Measurements from ENCODE around the gene NAALAD2. TPM values are rescaled to one million over a fixed set of nuclear protein-coding genes. Genes with fewer than 3 reads are reported as not detected.

NAALAD2 gene
- total and polyA plus RNA-seq, 2 experiments from 2014 or later: 3.4 to 4.3 TPM

DNA sequence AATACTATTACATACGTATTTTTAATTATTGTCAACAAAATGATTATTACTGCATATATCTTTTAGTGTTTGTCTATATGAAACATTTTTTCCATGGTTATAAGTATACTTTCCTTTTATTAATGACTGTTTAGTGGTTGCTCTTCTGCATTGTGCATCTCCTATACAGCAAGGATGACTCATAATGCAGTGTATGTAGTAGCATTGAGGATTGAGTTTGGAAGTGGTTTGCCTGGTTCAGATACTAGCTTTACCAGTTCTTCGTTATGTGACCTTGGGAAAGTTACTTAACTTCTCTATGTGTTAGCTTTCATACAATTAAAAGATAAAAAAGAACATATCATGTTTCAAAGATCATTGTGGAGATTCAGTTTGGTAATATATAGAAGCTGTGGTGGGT lies 44.3 kb downstream of the NAALAD2 start (continued):
- TF ChIP-seq ZNF462 (CRISPR knock-in tag; IDR thresholded peaks at IDR 0.05): no peak
- TF ChIP-seq EZH2 (IDR thresholded peaks at IDR 0.05; ENCODE audit: low read depth, unreplicated experiment): no peak
- TF ChIP-seq ETS1 (IDR thresholded peaks at IDR 0.05): no peak
- no peak for TF ChIP-seq ZNF114 (CRISPR knock-in tag; IDR thresholded peaks at IDR 0.05)
- no peak for TF ChIP-seq JUNB (IDR thresholded peaks at IDR 0.05; ENCODE audit: unreplicated experiment)

GRCh38 chr11:90179923-90180322 lies 45.5 kb downstream of the NAALAD2 start:
- H3K27ac Mint-ChIP-seq: no peak overlapping the region
- H3F3A ChIP-seq (replicated peaks; ENCODE audit: low read depth): no peaks in the 10 kb centered on the region
- DNase-seq (ENCODE audit: low spot score) (no peak), ATAC-seq (no peak)
- H3K36me3 ChIP-seq (ENCODE audit: insufficient read depth): no peaks in the 10 kb centered on the region
- no peak overlapping the region for H3K4me3 Mint-ChIP-seq
- H3K4me2 ChIP-seq: no peak overlapping the region
- H3K9me3 Mint-ChIP-seq: no peaks in the 10 kb centered on the region
- no peak overlapping the region for H3K27ac ChIP-seq (ENCODE audit: low read depth)
- H3K9me2 ChIP-seq (ENCODE audit: insufficient read depth): no peaks in the 10 kb centered on the region
- no peaks in the 10 kb centered on the region for H3K27me3 ChIP-seq (ENCODE audit: insufficient read depth)
- H3K36me3 Mint-ChIP-seq (ENCODE audit: low read depth): no peaks in the 10 kb centered on the region
- H3K4me3 ChIP-seq: no peak overlapping the region
- H4K20me1 ChIP-seq (replicated peaks; ENCODE audit: insufficient read depth): 0 out of 2 replicates have a peak, but pooled peaks cover 2% of the 10 kb centered on the region
- H3K27me3 Mint-ChIP-seq (ENCODE audit: insufficient read depth, low read depth, poor library complexity): no peaks in the 10 kb centered on the region
- H2AFZ ChIP-seq: no peak overlapping the region
- H3K4me1 ChIP-seq (ENCODE audit: insufficient read depth): no peaks in the 10 kb centered on the region
- H3K4me1 Mint-ChIP-seq: no peaks in the 10 kb centered on the region
- no peaks in the 10 kb centered on the region for H3K79me2 ChIP-seq (replicated peaks; ENCODE audit: insufficient read depth)
- TF ChIP-seq EZH2phosphoT487 (IDR thresholded peaks at IDR 0.05; ENCODE audit: unreplicated experiment): no peak
- no peak for TF ChIP-seq CTCF (conservative IDR thresholded peaks at IDR 0.05; ENCODE audit: low read depth in 2 of 2)
- no peak for TF ChIP-seq NANOG (IDR thresholded peaks at IDR 0.05; ENCODE audit: borderline replicate concordance)
- TF ChIP-seq CREB1 (CRISPR knock-in tag; IDR thresholded peaks at IDR 0.05; ENCODE audit: low read depth): no peak
- no peak for TF ChIP-seq ZNF331 (CRISPR knock-in tag; IDR thresholded peaks at IDR 0.05; ENCODE audit: low read depth)
- TF ChIP-seq ZNF114 (CRISPR knock-in tag; IDR thresholded peaks at IDR 0.05): no peak
- TF ChIP-seq ETS1 (IDR thresholded peaks at IDR 0.05): no peak
- TF ChIP-seq JUNB (IDR thresholded peaks at IDR 0.05; ENCODE audit: unreplicated experiment): no peak
- TF ChIP-seq, protein P1, sequence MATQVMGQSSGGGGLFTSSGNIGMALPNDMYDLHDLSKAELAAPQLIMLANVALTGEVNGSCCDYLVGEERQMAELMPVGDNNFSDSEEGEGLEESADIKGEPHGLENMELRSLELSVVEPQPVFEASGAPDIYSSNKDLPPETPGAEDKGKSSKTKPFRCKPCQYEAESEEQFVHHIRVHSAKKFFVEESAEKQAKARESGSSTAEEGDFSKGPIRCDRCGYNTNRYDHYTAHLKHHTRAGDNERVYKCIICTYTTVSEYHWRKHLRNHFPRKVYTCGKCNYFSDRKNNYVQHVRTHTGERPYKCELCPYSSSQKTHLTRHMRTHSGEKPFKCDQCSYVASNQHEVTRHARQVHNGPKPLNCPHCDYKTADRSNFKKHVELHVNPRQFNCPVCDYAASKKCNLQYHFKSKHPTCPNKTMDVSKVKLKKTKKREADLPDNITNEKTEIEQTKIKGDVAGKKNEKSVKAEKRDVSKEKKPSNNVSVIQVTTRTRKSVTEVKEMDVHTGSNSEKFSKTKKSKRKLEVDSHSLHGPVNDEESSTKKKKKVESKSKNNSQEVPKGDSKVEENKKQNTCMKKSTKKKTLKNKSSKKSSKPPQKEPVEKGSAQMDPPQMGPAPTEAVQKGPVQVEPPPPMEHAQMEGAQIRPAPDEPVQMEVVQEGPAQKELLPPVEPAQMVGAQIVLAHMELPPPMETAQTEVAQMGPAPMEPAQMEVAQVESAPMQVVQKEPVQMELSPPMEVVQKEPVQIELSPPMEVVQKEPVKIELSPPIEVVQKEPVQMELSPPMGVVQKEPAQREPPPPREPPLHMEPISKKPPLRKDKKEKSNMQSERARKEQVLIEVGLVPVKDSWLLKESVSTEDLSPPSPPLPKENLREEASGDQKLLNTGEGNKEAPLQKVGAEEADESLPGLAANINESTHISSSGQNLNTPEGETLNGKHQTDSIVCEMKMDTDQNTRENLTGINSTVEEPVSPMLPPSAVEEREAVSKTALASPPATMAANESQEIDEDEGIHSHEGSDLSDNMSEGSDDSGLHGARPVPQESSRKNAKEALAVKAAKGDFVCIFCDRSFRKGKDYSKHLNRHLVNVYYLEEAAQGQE (IDR thresholded peaks at IDR 0.05; ENCODE audit: unreplicated experiment): no peak
- TF ChIP-seq STAT1 (IDR thresholded peaks at IDR 0.05; ENCODE audit: unreplicated experiment): no peak
